HG03460 (cell line): ENCODE measurements around the gene GRHPR.
"Not testable (repeated sequence)": the region's sequence is repeated elsewhere in the genome, so short reads cannot be mapped to it uniquely, and the experiment has no call there.

Experiments
- ATAC-seq: cut with Tn5 transposase; IDR thresholded peaks from one replicate; pipeline ENCODE4 v1.9.1; 2021; ENCODE audit not compliant: unreplicated experiment

The GRHPR gene

GRCh38 chr9:37422289-37423104 is at the start of gene GRHPR:
GRHPR (plus strand) TSS chr9:37422696; CDS start chr9:37422751, 55 bp downstream.
- peak; percentile 89 for ATAC-seq

GRCh38 chr9:37372839-37373238 is 49.7 kb upstream of the GRHPR start:
- no peak for ATAC-seq

GRCh38 chr9:37373621-37374020 is 48.9 kb upstream of the GRHPR start:
- no peak for ATAC-seq

DNA sequence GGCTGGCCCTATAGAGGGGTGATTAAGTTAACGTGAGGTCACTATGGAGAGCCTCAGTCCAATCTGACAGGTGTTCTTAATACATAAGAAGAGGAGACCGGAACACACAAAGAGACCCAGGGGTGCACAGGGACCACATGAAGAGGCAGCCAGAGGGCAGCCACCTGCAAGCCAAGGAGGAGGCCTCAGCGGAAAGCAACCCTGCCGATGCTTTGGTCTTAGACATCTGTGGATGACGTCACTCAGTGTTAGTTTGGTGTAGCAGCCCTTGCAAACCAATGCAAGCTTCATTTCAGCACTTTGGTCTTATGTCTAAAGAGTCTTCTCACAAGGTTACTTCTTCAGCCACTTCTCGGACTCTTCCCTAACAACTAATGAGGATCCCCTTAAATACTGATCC is 47.6 kb upstream of the GRHPR start:
- peak; percentile 38 for ATAC-seq

DNA sequence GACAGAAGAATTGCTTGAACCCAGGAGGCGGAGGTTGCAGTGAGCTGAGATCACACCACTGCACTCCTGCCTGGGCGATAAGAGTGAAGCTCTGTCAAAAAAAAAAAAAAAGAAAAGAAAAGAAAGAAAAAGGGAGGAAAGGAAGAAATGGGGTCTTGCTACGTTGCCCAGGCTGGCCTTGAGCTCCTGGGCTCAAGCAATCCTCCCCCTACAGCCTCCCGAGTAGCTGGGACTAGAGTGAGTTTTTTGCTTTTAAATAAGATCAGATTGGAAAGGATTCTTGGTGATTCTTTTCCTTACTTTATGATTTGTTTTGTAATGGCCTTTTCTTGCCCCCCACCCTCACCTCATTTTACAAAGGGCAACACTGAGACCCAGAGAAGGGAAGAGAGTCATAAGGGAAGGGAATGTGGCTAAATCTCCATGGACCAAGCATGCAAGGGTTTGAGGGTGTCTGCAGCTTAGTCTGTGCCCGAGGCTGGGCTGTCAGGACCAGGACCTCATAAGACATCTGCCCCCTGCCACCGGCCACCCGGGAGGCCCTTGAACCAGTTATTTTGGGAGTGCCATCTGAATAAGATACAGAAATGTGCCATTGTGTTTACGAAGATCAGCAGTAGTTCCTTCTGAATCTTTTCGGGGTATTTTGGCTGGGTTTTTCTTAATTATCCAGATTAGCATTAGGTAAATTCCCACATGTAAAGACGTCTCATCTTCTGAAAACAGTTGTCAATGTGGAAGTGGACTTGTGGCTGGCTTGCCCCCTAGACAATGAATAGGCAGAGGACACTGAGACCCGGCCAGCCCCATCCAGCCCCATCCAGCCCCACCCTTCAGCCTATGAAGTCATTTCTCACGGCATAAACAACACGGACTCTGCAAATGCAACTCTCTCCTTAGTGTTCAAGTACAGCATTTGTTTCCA is 44.5 kb upstream of the GRHPR start:
- no peak for ATAC-seq

DNA sequence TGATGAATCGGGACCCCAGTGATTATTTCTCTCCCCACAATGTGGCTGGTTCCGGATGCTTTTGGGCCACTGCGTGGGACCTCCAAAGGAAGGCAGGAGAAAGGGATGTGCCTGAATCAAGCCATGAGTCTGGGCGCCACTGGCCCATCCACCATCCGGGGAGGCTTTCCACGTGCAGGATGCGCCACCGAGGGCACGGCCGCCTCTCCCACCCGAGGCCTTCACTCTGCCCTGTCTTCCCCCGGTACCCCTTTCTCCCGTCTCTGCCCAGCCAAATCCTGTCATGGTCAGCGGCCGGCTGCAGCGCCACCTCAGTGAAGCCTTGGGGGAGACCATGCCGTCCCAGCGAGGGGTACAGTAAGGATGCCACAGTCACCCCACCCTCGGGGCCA is 43.9 kb upstream of the GRHPR start:
- ATAC-seq, result no peak

DNA sequence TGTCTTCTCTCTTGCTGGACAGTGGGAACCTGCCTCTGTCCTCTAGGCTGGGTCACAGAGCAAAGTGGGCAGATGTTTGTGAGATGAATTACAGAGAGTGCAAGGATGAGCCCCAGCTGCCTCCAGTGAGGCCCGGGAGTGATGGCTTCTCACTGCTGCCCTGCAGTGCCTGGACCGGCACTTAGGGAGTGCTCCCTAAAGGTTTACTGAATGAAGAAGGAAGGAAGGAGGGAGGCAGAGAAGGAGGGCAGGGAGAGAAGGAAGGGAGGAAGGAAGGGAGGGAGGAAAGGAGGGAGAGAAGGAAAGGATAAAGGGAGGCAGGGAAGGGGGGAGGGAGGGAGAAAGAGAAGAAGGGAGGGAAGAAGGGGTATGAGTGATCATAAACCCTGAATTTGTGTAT is 42.7 kb upstream of the GRHPR start:
- ATAC-seq, result no peak

DNA sequence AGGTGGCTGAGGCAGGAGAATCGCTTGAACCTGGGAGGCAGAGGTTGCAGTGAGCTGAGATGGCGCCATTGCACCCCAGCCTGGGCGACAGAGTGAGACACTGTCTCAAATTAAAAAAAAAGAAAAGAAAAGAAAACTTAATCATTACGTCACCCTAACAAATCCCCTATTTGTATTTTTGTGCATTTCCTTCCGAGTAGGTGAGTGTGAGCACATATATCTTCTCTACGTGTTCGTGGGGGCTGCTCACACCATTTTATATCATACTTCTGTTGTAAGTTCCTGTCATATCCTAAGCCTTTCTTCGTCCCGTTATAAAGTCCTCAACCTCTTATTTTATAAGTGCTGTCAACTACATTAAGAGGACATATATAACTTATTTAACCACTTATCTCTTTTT is 41.9 kb upstream of the GRHPR start:
- ATAC-seq, result no peak

GRCh38 chr9:37381094-37381741 is 41.3 kb upstream of the GRHPR start:
- ATAC-seq, result no peak

DNA sequence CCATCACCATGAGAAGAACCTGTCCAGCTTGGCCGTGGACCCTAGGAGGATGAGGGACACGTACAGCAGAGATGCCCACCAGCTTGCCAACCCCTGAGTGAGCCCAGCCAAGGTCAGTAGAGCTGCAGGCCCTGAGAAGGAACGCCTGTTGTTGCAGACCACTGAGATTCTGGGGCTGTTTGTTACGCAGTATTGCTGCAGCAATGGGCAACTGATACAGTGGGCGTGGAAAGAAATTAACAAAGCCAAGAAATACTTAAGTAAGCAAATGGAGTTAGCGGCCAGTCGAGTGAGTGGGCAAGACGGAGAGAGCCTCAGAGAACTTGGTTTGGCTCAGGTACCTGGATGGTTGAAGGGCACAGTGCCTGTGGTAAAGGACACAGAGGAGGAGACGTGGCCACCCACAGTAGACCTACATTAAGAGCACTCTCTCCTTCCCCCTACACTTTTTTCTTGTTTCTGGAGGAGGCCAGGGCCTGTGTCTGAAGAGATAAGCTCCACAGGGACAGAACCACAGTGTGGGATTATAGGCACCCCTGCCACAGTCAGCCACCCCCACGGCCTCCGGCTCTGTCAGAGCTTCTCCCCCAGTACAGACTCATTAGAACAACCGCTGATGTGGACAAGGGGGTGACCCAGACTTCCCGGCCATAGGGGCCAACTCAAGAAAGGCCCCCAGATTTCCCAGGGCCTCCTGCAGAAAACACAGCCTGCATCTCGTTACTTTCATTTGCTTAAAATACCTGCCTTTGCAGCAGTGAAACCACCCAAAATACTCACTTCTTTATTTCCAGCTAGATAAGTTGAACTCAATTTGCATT is 40.1 kb upstream of the GRHPR start:
- ATAC-seq, result no peak

DNA sequence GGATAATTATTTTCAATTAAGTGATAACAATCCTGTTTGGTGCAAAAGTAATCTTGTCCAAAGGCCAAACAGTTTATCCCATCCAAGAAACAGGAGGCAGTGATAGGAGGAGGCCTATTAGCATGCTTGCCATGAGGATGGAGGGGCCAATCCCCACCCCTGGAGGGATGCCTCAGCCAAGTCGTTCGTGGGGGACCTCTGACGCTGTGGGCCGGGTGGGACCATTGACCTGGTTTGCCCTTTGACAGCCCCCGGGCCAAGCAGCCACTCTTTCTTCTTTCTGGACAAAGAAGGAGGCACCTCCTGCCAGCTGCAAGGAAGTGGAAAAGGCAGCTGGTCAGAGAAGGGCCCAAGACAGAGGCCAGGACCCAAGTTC is 39.5 kb upstream of the GRHPR start:
- ATAC-seq, result no peak

GRCh38 chr9:37383393-37383792 is 39.1 kb upstream of the GRHPR start:
- no peak for ATAC-seq

DNA sequence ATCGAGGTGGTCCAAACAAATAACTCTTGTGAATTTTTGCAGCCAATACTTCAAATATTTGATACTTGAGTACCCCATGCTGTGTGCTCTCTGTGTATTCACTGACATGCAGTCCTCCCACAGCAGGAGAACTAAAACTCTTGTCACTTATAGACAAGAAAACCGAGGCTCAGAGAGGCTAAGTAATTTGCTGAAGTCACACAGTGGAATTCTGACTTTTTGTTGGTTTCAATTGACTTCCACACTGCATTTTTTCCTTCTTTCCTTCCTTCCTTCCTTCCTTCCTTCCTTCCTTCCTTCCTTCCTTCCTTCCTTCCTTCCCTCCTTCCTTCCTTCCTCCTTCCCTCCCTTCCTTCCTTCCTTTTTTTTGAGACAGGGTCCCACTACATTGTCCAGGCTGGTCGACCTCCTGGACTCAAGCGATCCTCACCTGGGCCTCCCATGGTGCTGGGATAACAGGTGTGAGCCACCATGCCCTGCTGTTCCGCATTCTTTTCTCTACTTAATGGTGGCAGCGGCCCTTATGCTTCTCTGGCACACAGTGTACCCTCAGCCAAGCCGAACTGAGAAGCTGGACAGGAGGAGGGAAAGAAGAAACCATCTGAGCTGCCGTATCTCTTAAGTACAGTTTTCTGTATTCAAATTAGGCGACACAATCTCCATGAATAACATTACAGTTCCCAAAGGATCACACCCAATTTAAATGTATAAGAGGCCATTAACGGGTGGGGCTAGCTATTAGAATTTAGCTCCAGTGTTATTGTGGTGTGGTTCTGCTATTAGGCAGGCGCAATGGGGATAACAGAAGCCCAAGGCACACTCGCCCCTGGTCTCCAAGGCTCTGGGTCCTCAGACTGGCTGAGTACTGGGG is 38.4 kb upstream of the GRHPR start:
- no peak for ATAC-seq

DNA sequence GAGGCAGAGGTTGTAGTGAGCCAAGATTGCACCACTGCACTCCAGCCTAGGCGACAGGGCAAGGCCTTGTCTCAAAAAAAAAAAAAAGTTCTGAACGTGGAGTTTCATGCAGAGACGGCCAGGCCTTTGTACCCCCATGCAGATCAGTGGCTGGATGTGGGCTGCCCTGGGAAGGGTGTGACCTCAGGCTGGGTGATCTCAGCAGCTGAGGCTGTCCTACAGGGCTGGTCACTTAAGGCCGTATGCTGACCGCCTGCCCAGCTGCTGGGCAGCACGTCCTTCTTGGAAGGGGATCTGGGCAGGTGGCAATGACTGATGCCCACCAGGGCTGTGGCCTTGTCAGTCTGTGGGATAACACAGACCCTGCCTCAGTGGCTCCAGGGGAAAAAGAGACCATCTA is 37.2 kb upstream of the GRHPR start:
- ATAC-seq, result no peak

GRCh38 chr9:37386988-37387387 is 35.5 kb upstream of the GRHPR start:
- no peak for ATAC-seq

- ATAC-seq, result peak; percentile 89
Observed at GRCh38 chr9:37390759-37391158, 31.7 kb upstream of the GRHPR start.

DNA sequence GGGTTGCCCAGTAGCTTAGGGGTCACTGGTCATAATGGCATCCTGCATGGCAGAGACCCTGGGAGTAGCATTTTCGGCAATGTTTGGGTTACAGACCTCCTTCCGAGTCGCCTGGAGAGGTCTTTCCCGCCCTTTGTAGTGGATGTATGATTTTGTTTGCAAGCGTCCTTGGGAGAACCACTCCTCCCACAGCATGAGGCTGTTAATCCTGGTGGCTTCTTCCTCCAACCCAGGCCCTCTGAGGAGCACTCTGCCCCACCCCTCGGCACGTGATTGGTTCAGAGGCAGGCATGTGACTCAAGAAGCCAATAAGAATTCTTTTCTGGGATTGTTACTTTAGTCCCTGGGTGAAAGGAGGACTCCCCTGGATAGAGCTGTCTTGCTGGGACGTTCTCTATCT is 30.2 kb upstream of the GRHPR start:
- no peak for ATAC-seq

- ATAC-seq, result no peak
Observed at GRCh38 chr9:37395229-37395628, 27.3 kb upstream of the GRHPR start.

GRCh38 chr9:37395663-37396062 is 26.8 kb upstream of the GRHPR start:
- ATAC-seq, result no peak

GRCh38 chr9:37397948-37398347 is 24.5 kb upstream of the GRHPR start:
- not testable (repeated sequence) for ATAC-seq
